Vagina (tissue), 2 donors: Measurements from ENCODE around the gene CYBC1. TPM values are rescaled to one million over a fixed set of nuclear protein-coding genes. Genes with fewer than 3 reads are reported as not detected.

Source experiments
- DNase-seq, 2 donors: peaks; one replicate each; pipeline ENCODE4 v3.0.0-alpha.2; 2017; ENCODE audit errors: extremely low spot score in 2 of 2
- H3K27ac ChIP-seq: fragments of 200-600 bp; sonication (generic); one replicate; pipeline ENCODE4 v1.5.1; 2019
- H3K27me3 ChIP-seq: fragments of 200-600 bp; sonication (generic); one replicate; pipeline ENCODE4 v1.5.1; 2019
- H3K36me3 ChIP-seq, 2 donors: fragments of 200-600 bp; sonication (generic); one replicate each; pipeline ENCODE4 v1.5.1; 2017 to 2019
- H3K4me1 ChIP-seq: fragments of 200-600 bp; sonication (generic); one replicate; pipeline ENCODE4 v1.5.1; 2019
- H3K4me3 ChIP-seq, 2 donors: fragments of 200-600 bp; sonication (generic); 1 replicate in 1 of 2; 2 replicates in 1 of 2; pipeline ENCODE4 v1.5.1; 2016 to 2019
- H3K9me3 ChIP-seq: fragments of 200-600 bp; sonication (generic); one replicate; pipeline ENCODE4 v1.5.1; 2019
- POLR2A ChIP-seq, 2 donors: fragments of 450-650 bp; IDR thresholded peaks; one replicate each; pipeline ENCODE4 v1.6.1; 2017; ENCODE audit warnings: antibody characterized with exemption in 2 of 2, mild to moderate bottlenecking in 2 of 2, moderate library complexity in 2 of 2
- POLR2AphosphoS5 ChIP-seq, 2 donors: sonication (generic); formaldehyde crosslinking; IDR thresholded peaks; one replicate each; pipeline ENCODE4 v1.9.0; 2017; ENCODE audit warnings: antibody characterized with exemption in 2 of 2, mild to moderate bottlenecking in 2 of 2, low read depth in 1 of 2; ENCODE audit not compliant: insufficient read depth in 1 of 2
- intact Hi-C: fragments of 100-400 bp; cut with DNase I; formaldehyde crosslinking; loops from one replicate; pipeline ENCODE4 v1.15.1; 2023
- total RNA-seq: library from RNA; depleted of rRNA; stranded (reverse); fragments of >200 nt; gene quantifications from one replicate; pipeline ENCODE4 v1.2.3, GENCODE V29; 2016
- TF ChIP-seq, protein P1 (sequence below), 3 experiments: fragments of 450-650 bp in 2 of 3; fragments of 200-600 bp in 1 of 3; sonication (generic) in 1 of 3; IDR thresholded peaks; one replicate each; pipeline ENCODE4 v1.5.1; 2017 to 2019; ENCODE audit warnings: antibody characterized with exemption in 3 of 3, mild to moderate bottlenecking in 2 of 3, moderate library complexity in 2 of 3

CYBC1 gene
- total RNA-seq, 1 donor from 2014 or later = 51.6 TPM

DNA sequence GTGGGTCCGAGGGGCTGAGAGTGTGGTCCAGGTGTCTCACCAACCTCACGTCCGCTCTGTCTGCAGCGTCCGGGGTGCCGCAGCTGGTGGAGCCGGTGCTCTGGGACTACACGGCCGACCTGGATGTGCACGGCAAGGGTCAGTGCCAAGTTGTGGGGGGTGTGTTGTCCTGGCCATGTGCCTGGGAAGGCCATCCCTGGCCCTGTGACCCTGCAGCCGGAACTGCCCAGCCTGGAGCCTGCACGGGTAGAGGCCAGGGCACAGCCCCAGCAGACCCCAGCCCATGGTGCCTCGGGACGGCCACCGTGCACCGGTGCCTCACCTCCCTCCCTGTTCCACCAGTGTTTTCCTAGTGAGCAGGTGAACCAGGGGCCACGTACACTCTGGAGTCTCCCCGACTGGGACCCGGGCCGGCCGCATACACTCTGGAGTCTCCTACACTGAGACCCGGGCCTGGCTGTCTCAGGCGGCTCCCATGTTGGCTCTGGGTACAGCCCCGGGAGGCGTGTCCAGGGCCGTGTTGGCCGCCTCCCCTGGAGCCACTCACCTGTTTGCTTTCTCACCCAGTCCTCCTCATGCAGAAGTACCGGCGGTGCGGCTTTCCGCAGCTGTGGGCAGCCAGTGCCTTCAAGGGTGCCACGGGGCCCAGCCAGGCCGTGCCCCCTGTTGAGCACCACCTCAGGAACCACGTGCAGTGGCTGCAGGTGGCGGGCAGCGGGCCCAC lies 13.8 kb downstream of the CYBC1 start:
- H3K4me3 ChIP-seq = no peak overlapping the region
- intact Hi-C loops = no loop called here
- H3K9me3 ChIP-seq = no peaks in the 10 kb centered on the region
- H3K36me3 ChIP-seq = peaks cover 0 to 19% of the 10 kb centered on the region in 2 donors
- no peak for DNase-seq
- TF ChIP-seq POLR2AphosphoS5 (IDR thresholded peaks at IDR 0.05; ENCODE audit: insufficient read depth in 1 of 2, low read depth in 1 of 2) (no peak), POLR2A (IDR thresholded peaks at IDR 0.05) (no peak)
- TF ChIP-seq, protein P1, sequence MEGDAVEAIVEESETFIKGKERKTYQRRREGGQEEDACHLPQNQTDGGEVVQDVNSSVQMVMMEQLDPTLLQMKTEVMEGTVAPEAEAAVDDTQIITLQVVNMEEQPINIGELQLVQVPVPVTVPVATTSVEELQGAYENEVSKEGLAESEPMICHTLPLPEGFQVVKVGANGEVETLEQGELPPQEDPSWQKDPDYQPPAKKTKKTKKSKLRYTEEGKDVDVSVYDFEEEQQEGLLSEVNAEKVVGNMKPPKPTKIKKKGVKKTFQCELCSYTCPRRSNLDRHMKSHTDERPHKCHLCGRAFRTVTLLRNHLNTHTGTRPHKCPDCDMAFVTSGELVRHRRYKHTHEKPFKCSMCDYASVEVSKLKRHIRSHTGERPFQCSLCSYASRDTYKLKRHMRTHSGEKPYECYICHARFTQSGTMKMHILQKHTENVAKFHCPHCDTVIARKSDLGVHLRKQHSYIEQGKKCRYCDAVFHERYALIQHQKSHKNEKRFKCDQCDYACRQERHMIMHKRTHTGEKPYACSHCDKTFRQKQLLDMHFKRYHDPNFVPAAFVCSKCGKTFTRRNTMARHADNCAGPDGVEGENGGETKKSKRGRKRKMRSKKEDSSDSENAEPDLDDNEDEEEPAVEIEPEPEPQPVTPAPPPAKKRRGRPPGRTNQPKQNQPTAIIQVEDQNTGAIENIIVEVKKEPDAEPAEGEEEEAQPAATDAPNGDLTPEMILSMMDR (IDR thresholded peaks at IDR 0.05) = no peak
- no peaks in the 10 kb centered on the region for H3K4me1 ChIP-seq
- no peaks in the 10 kb centered on the region for H3K27me3 ChIP-seq
- no peak overlapping the region for H3K27ac ChIP-seq

DNA sequence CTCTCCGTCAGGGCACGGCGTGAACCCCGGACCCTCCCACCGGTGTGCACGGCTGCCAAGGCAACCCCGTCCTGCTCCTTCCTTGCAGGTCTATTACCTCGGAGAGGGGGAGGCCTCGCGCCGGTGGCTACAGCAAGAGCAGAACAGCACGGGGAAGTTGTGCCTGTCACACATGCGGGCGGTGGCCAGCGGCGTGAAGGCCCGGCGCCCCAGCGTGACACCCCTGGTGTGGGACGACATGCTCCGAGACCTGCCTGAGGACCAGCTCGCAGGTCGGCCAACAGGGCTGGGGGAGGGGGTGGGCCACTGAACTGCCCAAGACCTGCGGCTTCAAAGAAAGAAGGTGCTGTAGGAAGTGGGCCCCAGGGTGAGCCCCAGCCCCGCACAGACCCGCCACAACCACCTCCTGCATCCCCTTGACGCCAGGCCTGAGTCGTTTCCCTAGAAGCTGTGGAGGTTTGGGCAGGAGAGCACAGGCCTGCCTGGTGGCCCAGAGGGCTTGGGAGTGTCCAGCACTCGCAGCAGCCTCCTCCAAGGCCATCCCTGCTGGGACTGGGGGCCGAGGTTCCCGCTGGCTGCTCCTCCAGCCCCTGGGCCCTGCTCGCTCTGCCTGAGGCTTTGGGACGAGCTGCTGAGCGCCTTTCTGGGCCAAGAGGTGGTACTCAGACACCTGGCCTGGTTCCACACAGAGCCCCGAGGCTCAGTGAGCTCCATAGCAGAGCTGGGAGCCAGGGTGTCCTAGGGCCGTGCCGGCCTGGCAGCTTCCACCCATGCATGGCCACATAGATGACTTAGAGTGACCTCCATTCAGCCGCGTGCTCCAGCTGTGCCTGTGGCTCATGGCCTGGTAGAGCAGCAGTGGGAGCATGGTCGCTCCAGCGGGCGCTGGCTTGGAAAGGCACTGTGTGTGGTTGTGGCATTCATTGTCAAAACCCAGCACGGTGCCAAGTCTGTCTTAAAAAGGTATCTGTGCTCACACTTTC lies 14.7 kb downstream of the CYBC1 start:
- Histone ChIP-seq H3K27me3 (no peaks in the 10 kb centered on the region), H3K4me1 (no peaks in the 10 kb centered on the region), H3K36me3 (peaks cover 0 to 27% of the 10 kb centered on the region in 2 donors), H3K27ac (no peak overlapping the region), H3K4me3 (no peak overlapping the region), H3K9me3 (no peaks in the 10 kb centered on the region)
- DNase-seq = no peak
- TF ChIP-seq POLR2A (IDR thresholded peaks at IDR 0.05) (no peak), POLR2AphosphoS5 (IDR thresholded peaks at IDR 0.05; ENCODE audit: insufficient read depth in 1 of 2, low read depth in 1 of 2) (no peak)
- TF ChIP-seq, protein P1 (IDR thresholded peaks at IDR 0.05) = no peak
- intact Hi-C loops = no loop called here

GRCh38 chr17:82435103-82435502 lies 15.4 kb downstream of the CYBC1 start:
- H3K36me3 ChIP-seq = peaks cover 0 to 31% of the 10 kb centered on the region in 2 donors

GRCh38 chr17:82434216-82434565 lies 16.4 kb downstream of the CYBC1 start:
- no peaks in the 10 kb centered on the region for H3K9me3 ChIP-seq
- TF ChIP-seq POLR2AphosphoS5 (IDR thresholded peaks at IDR 0.05; ENCODE audit: insufficient read depth in 1 of 2, low read depth in 1 of 2) = no peak
- TF ChIP-seq, protein P1 (IDR thresholded peaks at IDR 0.05) = no peak
- TF ChIP-seq POLR2A (IDR thresholded peaks at IDR 0.05) = no peak
- no peak overlapping the region for H3K27ac ChIP-seq
- intact Hi-C loops = no loop called here
- DNase-seq = no peak
- H3K4me3 ChIP-seq = no peak overlapping the region
- no peaks in the 10 kb centered on the region for H3K27me3 ChIP-seq
- H3K36me3 ChIP-seq = peaks cover 0 to 34% of the 10 kb centered on the region in 2 donors
- H3K4me1 ChIP-seq = no peaks in the 10 kb centered on the region

More at GRCh38 chr17:82435103-82435502, 15.4 kb downstream of the CYBC1 start:
- Histone ChIP-seq H3K27ac (no peak overlapping the region), H3K4me1 (no peaks in the 10 kb centered on the region), H3K4me3 (no peak overlapping the region), H3K9me3 (no peaks in the 10 kb centered on the region), H3K27me3 (no peaks in the 10 kb centered on the region)
- DNase-seq = no peak
- TF ChIP-seq POLR2A (IDR thresholded peaks at IDR 0.05) = no peak
- TF ChIP-seq POLR2AphosphoS5 (IDR thresholded peaks at IDR 0.05; ENCODE audit: insufficient read depth in 1 of 2, low read depth in 1 of 2) = no peak
- TF ChIP-seq, protein P1 (IDR thresholded peaks at IDR 0.05) = no peak
- intact Hi-C loops = no loop called here
